Endothelial cell of umbilical vein (primary cell): ENCODE results near the gene RAB19.

Source experiments
- CTCF ChIP-seq, 2 donors: IDR thresholded peaks; 1 replicate in 1 of 2; 2 replicates in 1 of 2; pipeline ENCODE4 v1.5.1; 2011; ENCODE audit warnings: low read length in 2 of 2, mild to moderate bottlenecking in 2 of 2, moderate library complexity in 2 of 2, control low read depth in 1 of 2, inconsistent platforms in 1 of 2, low read depth in 1 of 2; ENCODE audit not compliant: insufficient read depth in 1 of 2; ENCODE audit errors: extremely low read depth in 1 of 2
- EZH2 ChIP-seq: IDR thresholded peaks from 2 replicates; pipeline ENCODE4 v1.6.1; 2012; ENCODE audit warnings: borderline replicate concordance, low read depth, mild to moderate bottlenecking, moderate library complexity, low read length, inconsistent platforms; ENCODE audit not compliant: severe bottlenecking
- FOS ChIP-seq: IDR thresholded peaks from 2 replicates; pipeline ENCODE4 v1.6.1; 2011; ENCODE audit warnings: mild to moderate bottlenecking, low read length, moderate library complexity, borderline replicate concordance; ENCODE audit not compliant: insufficient read depth
- GATA2 ChIP-seq: IDR thresholded peaks from 2 replicates; pipeline ENCODE4 v1.7.0; 2011; ENCODE audit warnings: low read depth, mild to moderate bottlenecking, moderate library complexity, mixed read lengths, low read length; ENCODE audit not compliant: insufficient read length, insufficient read depth
- JUN ChIP-seq: IDR thresholded peaks from 2 replicates; pipeline ENCODE4 v1.6.1; 2011; ENCODE audit warnings: borderline replicate concordance, low read depth; ENCODE audit not compliant: insufficient read length, insufficient read depth
- MAX ChIP-seq: IDR thresholded peaks from 2 replicates; pipeline ENCODE4 v1.6.1; 2011; ENCODE audit not compliant: insufficient read depth, insufficient read length
- MYC ChIP-seq: IDR thresholded peaks from one replicate; pipeline ENCODE4 v1.6.1; 2011; ENCODE audit warnings: mild to moderate bottlenecking, low read depth, low read length
- POLR2A ChIP-seq: IDR thresholded peaks from 2 replicates; pipeline ENCODE4 v1.6.1; 2012; ENCODE audit warnings: low read depth, mild to moderate bottlenecking, control low read depth, low read length
- POLR2AphosphoS5 ChIP-seq: IDR thresholded peaks from 2 replicates; pipeline ENCODE4 v1.6.1; 2012; ENCODE audit warnings: low read depth, mild to moderate bottlenecking, control low read depth, low read length, moderate library complexity; ENCODE audit not compliant: insufficient read depth

- TF ChIP-seq CTCF (IDR thresholded peaks at IDR 0.05; ENCODE audit: extremely low read depth in 1 of 2, insufficient read depth in 1 of 2, low read depth in 1 of 2, low read length in 2 of 2) (no peak), JUN (no peak), POLR2A (no peak), MAX (no peak), POLR2AphosphoS5 (no peak), MYC (no peak), EZH2 (no peak), GATA2 (no peak), FOS (no peak)
These were observed 39.0 kb upstream of the RAB19 start for GRCh38 chr7:140364819-140365218.
